Endothelial cell of umbilical vein (primary cell): ENCODE measurements around the gene CIRBP. TPM values are rescaled to one million over a fixed set of nuclear protein-coding genes. Genes with fewer than 3 reads are reported as not detected.

Experiments
- BruUV-seq: library from RNA; stranded (reverse); fragments of 400-500 nt; replicated peaks from 2 replicates; lab custom pipeline; 2021; lab: Mats Ljungman, UMichigan
- CTCF ChIA-PET: fragments of 300-600, 350-600 bp; sonication (Branson Sonifier 250); formaldehyde crosslinking; loops from one replicate; lab custom pipeline; 2021; ENCODE audit warnings: antibody characterized with exemption, inconsistent platforms; lab: Charles Lee
- POLR2A ChIA-PET: fragments of 300-600, 350-600 bp; sonication (Branson Sonifier 250); formaldehyde crosslinking; loops from one replicate; lab custom pipeline; 2021; ENCODE audit warnings: antibody characterized with exemption, inconsistent platforms; lab: Charles Lee
- DNase-seq: peaks from one replicate; pipeline ENCODE4 v3.0.0-alpha.2; 2011; ENCODE audit warnings: low read depth, low spot score
- FAIRE-seq: peaks from 2 replicates; lab custom pipeline; 2011; peaks lifted over from hg19 to GRCh38; lab: Jason Lieb, UNC
- H2AFZ ChIP-seq: 2 replicates; pipeline ENCODE4 v1.6.0; 2012; ENCODE audit warnings: low read depth, low read length, control low read depth, inconsistent platforms
- H3K27ac ChIP-seq: 2 replicates; pipeline ENCODE4 v1.5.1; 2011; ENCODE audit warnings: low read depth, mild to moderate bottlenecking, control low read depth, low read length, moderate library complexity; ENCODE audit not compliant: insufficient read depth
- H3K27me3 ChIP-seq, 2 experiments: 2 replicates each; pipeline versions ENCODE4 v1.6.0 to v1.6.1; 2011; ENCODE audit warnings: low read length in 2 of 2, mixed read lengths in 1 of 2; ENCODE audit not compliant: control insufficient read depth in 2 of 2, insufficient read depth in 2 of 2
- H3K36me3 ChIP-seq, 2 experiments: 2 replicates in 1 of 2; 3 replicates in 1 of 2; pipeline ENCODE4 v1.5.1; 2011; ENCODE audit warnings: low read length in 2 of 2, mild to moderate bottlenecking in 1 of 2, moderate library complexity in 1 of 2; ENCODE audit not compliant: control insufficient read depth in 2 of 2, insufficient read depth in 2 of 2; ENCODE audit errors: extremely low read depth in 1 of 2
- H3K4me1 ChIP-seq: 3 replicates; pipeline ENCODE4 v1.5.1; 2011; ENCODE audit warnings: mild to moderate bottlenecking, low read length; ENCODE audit not compliant: control insufficient read depth, insufficient read depth; ENCODE audit errors: extremely low read depth
- H3K4me2 ChIP-seq: 2 replicates; pipeline ENCODE4 v1.6.1; 2011; ENCODE audit warnings: low read length, control low read depth, mixed read lengths; ENCODE audit not compliant: insufficient read depth
- H3K4me3 ChIP-seq, 3 experiments: fragments of 200-600 bp in 1 of 3; sonication (generic), shearing (Covaris generic) in 1 of 3; replicated peaks in 1 of 3; 2 replicates each; pipeline ENCODE4 v1.5.1; 2011 to 2016; ENCODE audit warnings: control low read depth in 3 of 3, low read length in 3 of 3, mild to moderate bottlenecking in 2 of 3, inconsistent platforms in 1 of 3, low read depth in 1 of 3, moderate library complexity in 1 of 3; ENCODE audit not compliant: insufficient read depth in 1 of 3
- H3K79me2 ChIP-seq: 2 replicates; pipeline ENCODE4 v1.6.0; 2012; ENCODE audit warnings: low read length, inconsistent platforms; ENCODE audit not compliant: control insufficient read depth, insufficient read depth
- H3K9ac ChIP-seq: replicated peaks from 2 replicates; pipeline ENCODE3; 2011; ENCODE audit warnings: low read length, control low read depth; ENCODE audit not compliant: insufficient read depth; ENCODE audit errors: extremely low read depth
- H3K9me1 ChIP-seq: replicated peaks from 3 replicates; pipeline ENCODE4 v1.6.0; 2011; ENCODE audit warnings: mild to moderate bottlenecking, low read length; ENCODE audit not compliant: control insufficient read depth, insufficient read depth; ENCODE audit errors: extremely low read depth
- H3K9me3 ChIP-seq: replicated peaks from 2 replicates; pipeline ENCODE4 v1.5.1; 2012; ENCODE audit warnings: low read length, inconsistent platforms; ENCODE audit not compliant: control insufficient read depth, insufficient read depth
- H4K20me1 ChIP-seq: replicated peaks from 2 replicates; pipeline ENCODE3; 2011; ENCODE audit warnings: mild to moderate bottlenecking, low read length; ENCODE audit not compliant: control insufficient read depth, insufficient read depth; ENCODE audit errors: extremely low read depth
- CTCF ChIP-seq, 2 donors: IDR thresholded peaks; 1 replicate in 1 of 2; 2 replicates in 1 of 2; pipeline ENCODE4 v1.5.1; 2011; ENCODE audit warnings: low read length in 2 of 2, mild to moderate bottlenecking in 2 of 2, moderate library complexity in 2 of 2, control low read depth in 1 of 2, inconsistent platforms in 1 of 2, low read depth in 1 of 2; ENCODE audit not compliant: insufficient read depth in 1 of 2; ENCODE audit errors: extremely low read depth in 1 of 2
- EZH2 ChIP-seq: IDR thresholded peaks from 2 replicates; pipeline ENCODE4 v1.6.1; 2012; ENCODE audit warnings: borderline replicate concordance, low read depth, mild to moderate bottlenecking, moderate library complexity, low read length, inconsistent platforms; ENCODE audit not compliant: severe bottlenecking
- FOS ChIP-seq: IDR thresholded peaks from 2 replicates; pipeline ENCODE4 v1.6.1; 2011; ENCODE audit warnings: mild to moderate bottlenecking, low read length, moderate library complexity, borderline replicate concordance; ENCODE audit not compliant: insufficient read depth
- GATA2 ChIP-seq: IDR thresholded peaks from 2 replicates; pipeline ENCODE4 v1.7.0; 2011; ENCODE audit warnings: low read depth, mild to moderate bottlenecking, moderate library complexity, mixed read lengths, low read length; ENCODE audit not compliant: insufficient read length, insufficient read depth
- JUN ChIP-seq: IDR thresholded peaks from 2 replicates; pipeline ENCODE4 v1.6.1; 2011; ENCODE audit warnings: borderline replicate concordance, low read depth; ENCODE audit not compliant: insufficient read length, insufficient read depth
- MAX ChIP-seq: IDR thresholded peaks from 2 replicates; pipeline ENCODE4 v1.6.1; 2011; ENCODE audit not compliant: insufficient read depth, insufficient read length
- MYC ChIP-seq: IDR thresholded peaks from one replicate; pipeline ENCODE4 v1.6.1; 2011; ENCODE audit warnings: mild to moderate bottlenecking, low read depth, low read length
- POLR2A ChIP-seq: IDR thresholded peaks from 2 replicates; pipeline ENCODE4 v1.6.1; 2012; ENCODE audit warnings: low read depth, mild to moderate bottlenecking, control low read depth, low read length
- POLR2AphosphoS5 ChIP-seq: IDR thresholded peaks from 2 replicates; pipeline ENCODE4 v1.6.1; 2012; ENCODE audit warnings: low read depth, mild to moderate bottlenecking, control low read depth, low read length, moderate library complexity; ENCODE audit not compliant: insufficient read depth
- dilution Hi-C: fragments of 300-500 bp; cut with MboI; formaldehyde crosslinking; loops from one replicate; pipeline ENCODE4 v1.15.0; 2019; ENCODE audit warnings: low sequenced_read_pairs; ENCODE audit not compliant: extremely low pct_ligation_motif_present
- intact Hi-C: fragments of 100-400 bp; cut with micrococcal nuclease; formaldehyde crosslinking; loops from one replicate; pipeline ENCODE4 v1.10.0; 2022
- polyA plus RNA-seq, 4 experiments: library from polyadenylated mRNA; depleted of rRNA in 3 of 4; stranded (reverse) in 3 of 4; unstranded in 1 of 4; fragments of >200 nt; gene quantifications; 2 replicates each; pipeline versions ENCODE4 v1.2.1 to v1.2.3, GENCODE V29; 2011 to 2012; ENCODE audit warnings: missing spikeins in 1 of 4
- total RNA-seq: library from RNA; stranded (reverse); gene quantifications from 2 replicates; pipeline ENCODE4 v1.2.3, GENCODE V29; 2021

CIRBP gene
- total and polyA plus RNA-seq, 2 donors (not counting 3 experiments of a cell fraction or from before 2014, with no cell fraction given), result 225 to 439 TPM

- Histone ChIP-seq H3K36me3 (no peaks in the 10 kb centered on the region), H3K4me3 (peak within 1 kb of the TSS; percentile 38 to 74 (median 58)), H3K27ac (peak within 1 kb of the TSS; percentile 36), H3K9me3 (no peaks in the 10 kb centered on the region), H3K27me3 (no peaks in the 10 kb centered on the region), H3K4me2 (peak within 1 kb of the TSS; percentile 64), H3K9ac (peak within 1 kb of the TSS; percentile 75), H3K79me2 (peaks cover 15% of the 10 kb centered on the region), H3K4me1 (peaks cover 12% of the 10 kb centered on the region), H2AFZ (peak within 1 kb of the TSS; percentile 84), H3K9me1 (no peaks in the 10 kb centered on the region), H4K20me1 (no peaks in the 10 kb centered on the region)
- DNase-seq (peak; percentile 91), FAIRE-seq (peak; percentile 95)
- no peak for TF ChIP-seq GATA2
- TF ChIP-seq EZH2, result no peak
- no peak for TF ChIP-seq JUN
- TF ChIP-seq MYC, result no peak
- peak; percentile 58 for TF ChIP-seq MAX
- no peak for TF ChIP-seq FOS
- TF ChIP-seq CTCF (IDR thresholded peaks at IDR 0.05; ENCODE audit: extremely low read depth in 1 of 2, insufficient read depth in 1 of 2, low read depth in 1 of 2, low read length in 2 of 2), result no peak
- peak; percentile 64 for TF ChIP-seq POLR2A
- TF ChIP-seq POLR2AphosphoS5, result peak; percentile 91
- CTCF ChIA-PET, result interaction anchor here (0.6 to 7.3 kb wide), 5 partner anchors 21 to 171 kb away, joined by 3 to 1001 read pairs (median 4); partner anchors contain the start of gene CIRBP
- intact Hi-C loops (loop anchor here (2.0 to 10.0 kb wide), 5 partner anchors 129 to 447 kb away; partner anchors contain the start of genes GPX4 and PTBP1), dilution Hi-C loops (no loop called here)
- no TSS peak for BruUV-seq
- POLR2A ChIA-PET, result interaction anchor here (1.0 to 1.7 kb wide), 2 partner anchors 25 to 27 kb away, joined by 3 to 12 read pairs; partner anchors contain the start of gene CIRBP
Observed at GRCh38 chr19:1241417-1242095, 27.6 kb upstream of the CIRBP start, which contains the start of gene ATP5F1D. Gene ATP5F1D, plus strand, starts transcription at chr19:1241751. Its CDS starts 100 bp downstream, at chr19:1241851.
